B cell (primary cell): ENCODE data around the gene CRMP1. TPM values are rescaled to one million over a fixed set of nuclear protein-coding genes. Genes with fewer than 3 reads are reported as not detected.

Experiments used
- ATAC-seq: fragments of 200-7000 bp; cut with Tn5 transposase; one replicate; pipeline ENCODE4 v1.10.0; 2021; ENCODE audit warnings: low read depth, mild to moderate bottlenecking, moderate number of reproducible peaks, moderate library complexity
- CTCF ChIA-PET: fragments of 350-600 bp; sonication (Branson Sonifier 250); formaldehyde crosslinking; loops from one replicate; lab custom pipeline; 2021; ENCODE audit warnings: antibody characterized with exemption, inconsistent platforms; lab: Charles Lee
- POLR2A ChIA-PET: fragments of 350-600 bp; sonication (Branson Sonifier 250); formaldehyde crosslinking; loops from one replicate; lab custom pipeline; 2021; ENCODE audit warnings: antibody characterized with exemption; lab: Charles Lee
- DNase-seq: peaks from one replicate; pipeline ENCODE4 v3.0.0; 2013
- H2AFZ ChIP-seq: 2 replicates; pipeline ENCODE4 v1.6.1; 2012; ENCODE audit warnings: mild to moderate bottlenecking, low read depth, low read length; ENCODE audit not compliant: insufficient read depth, poor library complexity, severe bottlenecking
- H3K27ac ChIP-seq, 2 donors: 1 replicate in 1 of 2; 2 replicates in 1 of 2; pipeline ENCODE4 v1.5.1; 2012 to 2013; ENCODE audit warnings: low read length in 2 of 2, mild to moderate bottlenecking in 2 of 2, moderate library complexity in 1 of 2
- H3K27me3 ChIP-seq, 4 experiments: fragments of 200-600 bp in 1 of 4; sonication (generic) in 1 of 4; replicated peaks in 1 of 4; 1 replicate in 2 of 4; 2 replicates in 2 of 4; pipeline versions ENCODE4 v1.6.1 to v1.7.0; 2013 to 2016; ENCODE audit warnings: low read length in 3 of 4, mild to moderate bottlenecking in 2 of 4, mixed read lengths in 1 of 4, moderate library complexity in 1 of 4; ENCODE audit not compliant: insufficient read depth in 4 of 4, control insufficient read depth in 3 of 4; ENCODE audit errors: control extremely low read depth in 1 of 4
- H3K36me3 ChIP-seq, 2 experiments: replicated peaks in 1 of 2; 1 replicate in 1 of 2; 2 replicates in 1 of 2; pipeline versions ENCODE4 v1.6.1 to v1.7.1; 2013; ENCODE audit warnings: low read length in 1 of 2; ENCODE audit not compliant: insufficient read depth in 2 of 2, control insufficient read depth in 1 of 2; ENCODE audit errors: control extremely low read depth in 1 of 2, extremely low read depth in 1 of 2
- H3K4me1 ChIP-seq, 2 donors: fragments of 200-600 bp in 1 of 2; sonication (generic) in 1 of 2; 1 replicate in 1 of 2; 2 replicates in 1 of 2; pipeline versions ENCODE4 v1.5.1 to v1.6.1; 2013 to 2017; ENCODE audit warnings: low read length in 2 of 2; ENCODE audit not compliant: control insufficient read depth in 2 of 2, insufficient read depth in 2 of 2
- H3K4me2 ChIP-seq: replicated peaks from 2 replicates; pipeline ENCODE3; 2012; ENCODE audit warnings: mild to moderate bottlenecking, low read depth, low read length; ENCODE audit not compliant: poor library complexity, severe bottlenecking
- H3K4me3 ChIP-seq, 5 experiments: fragments of 200-600 bp in 1 of 5; sonication (generic) in 1 of 5; 1 replicate in 3 of 5; 2 replicates in 2 of 5; pipeline versions ENCODE4 v1.5.1 to v1.7.0; 2011 to 2016; ENCODE audit warnings: low read length in 4 of 5, mild to moderate bottlenecking in 4 of 5, low read depth in 2 of 5, control low read depth in 1 of 5, moderate library complexity in 1 of 5; ENCODE audit not compliant: insufficient read depth in 1 of 5; ENCODE audit errors: control extremely low read depth in 1 of 5, extremely low read depth in 1 of 5
- H3K79me2 ChIP-seq: fragments of 200-600 bp; sonication (generic); one replicate; pipeline ENCODE4 v1.6.0; 2016; ENCODE audit warnings: low read length; ENCODE audit not compliant: control insufficient read depth, insufficient read depth
- H3K9ac ChIP-seq: fragments of 200-600 bp; sonication (generic); 2 replicates; pipeline ENCODE4 v1.6.1; 2017; ENCODE audit warnings: mild to moderate bottlenecking, low read length, moderate library complexity
- H3K9me3 ChIP-seq, 3 donors: one replicate each; pipeline versions ENCODE4 v1.6.1 to v1.7.1; 2013; ENCODE audit warnings: low read length in 2 of 3; ENCODE audit not compliant: control insufficient read depth in 2 of 3, insufficient read depth in 1 of 3; ENCODE audit errors: control extremely low read depth in 1 of 3
- H4K20me1 ChIP-seq: 2 replicates; pipeline ENCODE4 v1.6.0; 2012; ENCODE audit warnings: mild to moderate bottlenecking, low read length; ENCODE audit not compliant: insufficient read depth, control insufficient read depth, poor library complexity, severe bottlenecking
- H3K27ac Mint-ChIP-seq: one replicate; pipeline ENCODE4 v1.8.0; 2021; ENCODE audit warnings: mixed read lengths
- H3K27me3 Mint-ChIP-seq: one replicate; pipeline ENCODE4 v1.8.0; 2021; ENCODE audit warnings: mixed read lengths
- H3K4me1 Mint-ChIP-seq: one replicate; pipeline ENCODE4 v1.8.0; 2021; ENCODE audit warnings: mixed read lengths
- H3K4me3 Mint-ChIP-seq: one replicate; pipeline ENCODE4 v1.8.0; 2021; ENCODE audit warnings: mixed read lengths
- H3K9me3 Mint-ChIP-seq: one replicate; pipeline ENCODE4 v1.8.0; 2022; ENCODE audit warnings: mixed read lengths; ENCODE audit not compliant: insufficient read depth
- EZH2 ChIP-seq: IDR thresholded peaks from 2 replicates; pipeline ENCODE4 v1.6.1; 2012; ENCODE audit warnings: borderline replicate concordance, low read depth, mild to moderate bottlenecking, moderate library complexity, low read length; ENCODE audit not compliant: insufficient read depth, poor library complexity, severe bottlenecking
- WGBS: methylation state at CpG from one replicate; pipeline ENCODE4 v1.1.5; 2013; ENCODE audit warnings: missing lambda C conversion rate; ENCODE audit not compliant: insufficient coverage; 5-methylcytosine and 5-hydroxymethylcytosine counted together
- intact Hi-C: fragments of 100-400 bp; cut with micrococcal nuclease; formaldehyde crosslinking; loops from one replicate; pipeline ENCODE4 v1.10.0; 2022
- polyA plus RNA-seq: library from polyadenylated mRNA; depleted of rRNA; stranded (reverse); fragments of >200 nt; gene quantifications from 2 replicates; pipeline ENCODE4 v1.2.3, GENCODE V29; 2012
- total RNA-seq, 2 donors: library from RNA; stranded (reverse); fragments of 120-200 nt in 1 of 2; gene quantifications; 1 replicate in 1 of 2; 2 replicates in 1 of 2; pipeline versions ENCODE4 v1.2.3 to v1.2.4, GENCODE V29; 2013 to 2022
- TF ChIP-seq, protein P1 (sequence below): fragments of 200-600 bp; IDR thresholded peaks from one replicate; pipeline ENCODE4 v1.8.0; 2022; ENCODE audit warnings: antibody characterized with exemption, mild to moderate bottlenecking

CRMP1 gene
- total and polyA plus RNA-seq, 2 donors (not counting 1 experiment from before 2014, with no cell fraction given) = 0.13 TPM; not detected in 1

DNA sequence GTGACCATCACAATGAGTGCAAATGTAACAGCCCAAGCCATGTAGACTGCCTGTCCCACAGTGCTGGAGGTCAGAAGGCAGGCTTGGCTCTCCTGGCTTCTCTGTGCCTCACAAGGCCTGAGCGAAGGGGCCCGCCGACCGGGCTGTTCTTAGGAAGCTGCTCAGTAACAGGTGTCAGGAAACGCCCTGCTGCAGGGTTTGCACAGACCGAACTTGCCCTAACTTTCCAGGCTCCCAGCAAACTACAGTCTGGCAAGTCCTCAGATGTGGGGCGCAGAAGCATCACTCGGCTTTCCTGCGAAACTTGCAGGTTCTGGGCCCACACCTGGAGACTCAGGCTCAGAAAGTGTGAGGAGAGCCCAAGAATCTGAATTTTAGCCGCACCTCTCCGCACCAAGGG is 87.6 kb downstream of the CRMP1 start:
- no peaks in the 10 kb centered on the region for H3K27me3 ChIP-seq
- no peak overlapping the region for H3K9ac ChIP-seq
- intact Hi-C loops = no loop called here
- Mint-ChIP-seq H3K4me3 (no peak overlapping the region), H3K27ac (no peak overlapping the region), H3K27me3 (no peaks in the 10 kb centered on the region), H3K9me3 (no peaks in the 10 kb centered on the region), H3K4me1 (no peaks in the 10 kb centered on the region)
- H2AFZ ChIP-seq = no peak overlapping the region
- ChIA-PET CTCF (no interaction called here), POLR2A (no interaction called here)
- TF ChIP-seq, protein P1, sequence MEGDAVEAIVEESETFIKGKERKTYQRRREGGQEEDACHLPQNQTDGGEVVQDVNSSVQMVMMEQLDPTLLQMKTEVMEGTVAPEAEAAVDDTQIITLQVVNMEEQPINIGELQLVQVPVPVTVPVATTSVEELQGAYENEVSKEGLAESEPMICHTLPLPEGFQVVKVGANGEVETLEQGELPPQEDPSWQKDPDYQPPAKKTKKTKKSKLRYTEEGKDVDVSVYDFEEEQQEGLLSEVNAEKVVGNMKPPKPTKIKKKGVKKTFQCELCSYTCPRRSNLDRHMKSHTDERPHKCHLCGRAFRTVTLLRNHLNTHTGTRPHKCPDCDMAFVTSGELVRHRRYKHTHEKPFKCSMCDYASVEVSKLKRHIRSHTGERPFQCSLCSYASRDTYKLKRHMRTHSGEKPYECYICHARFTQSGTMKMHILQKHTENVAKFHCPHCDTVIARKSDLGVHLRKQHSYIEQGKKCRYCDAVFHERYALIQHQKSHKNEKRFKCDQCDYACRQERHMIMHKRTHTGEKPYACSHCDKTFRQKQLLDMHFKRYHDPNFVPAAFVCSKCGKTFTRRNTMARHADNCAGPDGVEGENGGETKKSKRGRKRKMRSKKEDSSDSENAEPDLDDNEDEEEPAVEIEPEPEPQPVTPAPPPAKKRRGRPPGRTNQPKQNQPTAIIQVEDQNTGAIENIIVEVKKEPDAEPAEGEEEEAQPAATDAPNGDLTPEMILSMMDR = no peak
- no peaks in the 10 kb centered on the region for H3K79me2 ChIP-seq
- ATAC-seq = no peak
- H3K27ac ChIP-seq = no peak overlapping the region
- no peak overlapping the region for H3K4me2 ChIP-seq
- no peak overlapping the region for H3K4me3 ChIP-seq
- peaks cover 0 to 4% (median 0%) of the 10 kb centered on the region in 3 donors for H3K9me3 ChIP-seq
- no peaks in the 10 kb centered on the region for H3K36me3 ChIP-seq
- no peaks in the 10 kb centered on the region for H3K4me1 ChIP-seq
- no peak for DNase-seq
- no peaks in the 10 kb centered on the region for H4K20me1 ChIP-seq
- 93% methylated on average over 11 of the region's 11 CpGs for WGBS

DNA sequence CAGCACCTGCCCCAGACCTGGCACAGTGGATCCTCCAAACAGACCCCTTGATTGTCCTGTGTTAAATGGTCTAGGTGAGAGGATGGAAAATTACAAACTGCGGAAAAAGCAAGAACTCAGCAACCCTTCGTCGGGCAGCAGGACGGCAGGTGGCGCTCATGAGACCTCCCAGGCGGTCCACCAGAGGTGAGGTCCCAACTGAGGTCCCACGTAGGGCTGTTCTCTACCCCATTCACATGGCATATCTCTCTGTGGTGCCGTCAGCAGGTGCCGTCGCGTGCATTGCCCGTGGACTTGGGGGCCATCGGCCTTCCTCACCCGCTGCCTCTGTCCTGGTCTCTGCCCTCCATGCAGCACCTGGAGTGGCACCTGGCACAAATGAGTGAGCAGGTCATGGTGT is 88.2 kb downstream of the CRMP1 start:
- Mint-ChIP-seq H3K27ac (no peak overlapping the region), H3K27me3 (no peaks in the 10 kb centered on the region), H3K4me3 (no peak overlapping the region), H3K9me3 (no peaks in the 10 kb centered on the region), H3K4me1 (no peaks in the 10 kb centered on the region)
- Histone ChIP-seq H3K27ac (no peak overlapping the region), H4K20me1 (no peaks in the 10 kb centered on the region), H3K4me3 (no peak overlapping the region), H3K4me1 (no peaks in the 10 kb centered on the region), H3K79me2 (no peaks in the 10 kb centered on the region), H3K36me3 (no peaks in the 10 kb centered on the region), H3K9ac (no peak overlapping the region), H3K27me3 (no peaks in the 10 kb centered on the region), H3K9me3 (no peaks in the 10 kb centered on the region), H2AFZ (no peak overlapping the region), H3K4me2 (no peak overlapping the region)
- no peak for ATAC-seq
- ChIA-PET CTCF (interaction anchor here (1.1 kb wide), 1 partner anchor 8 kb away, joined by 3 read pairs; no protein-coding TSS in a partner anchor), POLR2A (no interaction called here)
- 95% methylated on average over 14 of the region's 14 CpGs for WGBS
- intact Hi-C loops = no loop called here
- TF ChIP-seq, protein P1 = no peak
- TF ChIP-seq EZH2 = no peak
- DNase-seq = no peak
